DMS114 treated with DMSO at 0.1 percent for 48 hours (cell line): Measurements from ENCODE around the gene MCM5.
"Not testable (repeated sequence)": the region's sequence is repeated elsewhere in the genome, so short reads cannot be mapped to it uniquely, and the experiment has no call there.

Experiments
- DNase-seq: peaks from one replicate; lab custom pipeline; 2025; ENCODE audit not compliant: unreplicated experiment; lab: John Stamatoyannopoulos, UW

Gene MCM5

DNA sequence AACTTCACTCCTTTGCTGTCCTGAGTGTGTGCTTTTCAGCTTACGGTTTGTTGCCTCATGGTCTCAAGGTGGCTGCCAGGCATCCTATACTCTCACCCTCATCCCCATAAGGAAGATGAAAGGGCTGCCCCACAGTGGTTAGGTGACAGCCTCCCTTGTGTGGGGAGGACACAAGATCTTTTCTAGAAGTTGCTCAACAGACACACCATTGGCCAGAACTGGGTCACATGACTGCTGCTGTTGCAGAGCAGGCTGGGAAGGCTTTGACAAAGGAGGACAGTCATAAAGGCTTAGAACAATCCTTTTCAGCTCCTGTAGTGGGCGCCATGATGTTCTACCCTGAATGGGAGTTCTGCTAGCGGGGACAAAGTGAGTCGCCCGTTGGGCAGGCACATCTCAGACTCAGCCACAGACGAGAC, 71.0 kb downstream of the MCM5 start:
- no peak for DNase-seq

GRCh38 chr22:35471566-35471965, 71.6 kb downstream of the MCM5 start:
- not testable (repeated sequence) for DNase-seq

- no peak for DNase-seq
Observed at GRCh38 chr22:35472488-35472887, 72.5 kb downstream of the MCM5 start.

DNA sequence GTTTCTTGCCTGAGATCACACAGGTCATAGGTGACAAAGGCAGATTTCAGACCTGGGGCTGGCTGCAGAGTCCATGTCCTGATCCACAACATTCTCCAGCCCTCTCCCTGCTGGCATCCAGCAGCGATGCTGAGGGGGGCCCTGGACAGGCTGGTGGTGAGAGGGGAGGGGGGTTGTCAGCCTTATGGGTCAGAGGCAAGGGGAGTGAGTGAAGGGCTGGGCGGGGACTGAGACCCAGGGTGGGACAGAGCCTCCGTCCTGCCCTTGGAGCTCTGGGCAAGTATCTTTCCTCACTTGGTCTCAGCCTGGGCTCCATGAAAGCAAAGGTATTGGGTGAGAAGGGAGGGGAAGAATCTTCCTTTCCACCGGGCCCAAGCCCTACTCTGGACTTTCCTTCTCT, 74.0 kb downstream of the MCM5 start:
- DNase-seq = no peak
